Endothelial cell of hepatic sinusoid (primary cell): Measurements from ENCODE around the gene PILRB.
"Not testable (repeated sequence)": the region's sequence is repeated elsewhere in the genome, so short reads cannot be mapped to it uniquely, and the experiment has no call there.

Source experiments
- in situ Hi-C: cut with HindIII; loops from 2 replicates; pipeline ENCODE4 v1.10.0; 2017; ENCODE audit warnings: low sequenced_read_pairs

PILRB gene

GRCh38 chr7:100353685-100354330 is 4.1 kb upstream of the PILRB start:
- in situ Hi-C loops: no loop called here

GRCh38 chr7:100356416-100357068 is 1.4 kb upstream of the PILRB start:
- in situ Hi-C loops: no loop called here

- in situ Hi-C loops: no loop called here
These were observed 771 bp upstream of the PILRB start for GRCh38 chr7:100357131-100357561.

- in situ Hi-C loops: no loop called here
These were observed 918 bp downstream of the PILRB start for GRCh38 chr7:100358857-100359212.

GRCh38 chr7:100360135-100360854 is 2.4 kb downstream of the PILRB start:
- in situ Hi-C loops: no loop called here

GRCh38 chr7:100363098-100363497 is 5.2 kb downstream of the PILRB start:
- in situ Hi-C loops: no loop called here

- in situ Hi-C loops: not testable (repeated sequence)
These were observed 5.9 kb downstream of the PILRB start for GRCh38 chr7:100363797-100364196.

- in situ Hi-C loops: no loop called here
These were observed 6.6 kb downstream of the PILRB start for GRCh38 chr7:100364480-100364879.

- in situ Hi-C loops: not testable (repeated sequence)
These were observed 8.1 kb downstream of the PILRB start for GRCh38 chr7:100365998-100366367.

GRCh38 chr7:100366411-100367250 is 8.7 kb downstream of the PILRB start:
- in situ Hi-C loops: no loop called here

- in situ Hi-C loops: no loop called here
These were observed 9.3 kb downstream of the PILRB start for GRCh38 chr7:100367251-100367620.

- in situ Hi-C loops: no loop called here
These were observed 10.0 kb downstream of the PILRB start for GRCh38 chr7:100367676-100368613.

GRCh38 chr7:100369105-100369504 is 11.2 kb downstream of the PILRB start:
- in situ Hi-C loops: no loop called here

- in situ Hi-C loops: no loop called here
These were observed 12.4 kb downstream of the PILRB start for GRCh38 chr7:100370303-100370702.

GRCh38 chr7:100370746-100371145 is 12.8 kb downstream of the PILRB start:
- in situ Hi-C loops: no loop called here

GRCh38 chr7:100371561-100372171 is 13.7 kb downstream of the PILRB start:
- in situ Hi-C loops: no loop called here

GRCh38 chr7:100372256-100372655 is 14.3 kb downstream of the PILRB start:
- in situ Hi-C loops: no loop called here

GRCh38 chr7:100372694-100373093 is 14.8 kb downstream of the PILRB start:
- in situ Hi-C loops: no loop called here

- in situ Hi-C loops: no loop called here
These were observed 15.4 kb downstream of the PILRB start, which contains the start of gene PILRA for GRCh38 chr7:100373261-100373831. TSS of gene PILRA (plus strand) at chr7:100373487. CDS start at chr7:100373657, 170 bp downstream.
